ENCODE data around the gene KRTAP9-6. TPM values are rescaled to one million over a fixed set of nuclear protein-coding genes. Genes with fewer than 3 reads are reported as not detected.

KRTAP9-6 gene
- total RNA-seq, 1 experiment from 2014 or later = not detected

- BruUV-seq (replicated peaks) = no TSS peak
- Histone ChIP-seq H3K4me3 (ENCODE audit: low read depth, low read length, poor library complexity, severe bottlenecking) (no peak overlapping the region), H3K27me3 (replicated peaks; ENCODE audit: insufficient read depth, low read depth, low read length, poor library complexity) (no peaks in the 10 kb centered on the region), H3K9me3 (ENCODE audit: low read depth, low read length, poor library complexity, severe bottlenecking) (no peaks in the 10 kb centered on the region), H3K36me3 (ENCODE audit: insufficient read depth, low read length, poor library complexity, severe bottlenecking) (no peaks in the 10 kb centered on the region), H3K4me1 (ENCODE audit: insufficient read depth, low read length, poor library complexity, severe bottlenecking) (no peaks in the 10 kb centered on the region), H3K27ac (ENCODE audit: low read depth, low read length, poor library complexity, severe bottlenecking) (no peak overlapping the region)
- CTCF ChIA-PET = no interaction called here
- POLR2A ChIA-PET (ENCODE audit: low non-redundant PET) = no interaction called here
- DNase-seq (ENCODE audit: low spot score) = no peak
- intact Hi-C loops (cut with micrococcal nuclease; ENCODE audit: unreplicated experiment) = no loop called here
- TF ChIP-seq CTCF (conservative IDR thresholded peaks at IDR 0.05; ENCODE audit: low read depth, low read length) (no peak), EZH2 (IDR thresholded peaks at IDR 0.05; ENCODE audit: borderline replicate concordance, low read depth, low read length, poor library complexity, severe bottlenecking) (no peak)
Observed at GRCh38 chr17:41302981-41303380, 37.8 kb downstream of the KRTAP9-6 start.

- H3K9me3 ChIP-seq (ENCODE audit: low read depth, low read length, poor library complexity, severe bottlenecking) = no peaks in the 10 kb centered on the region
- H3K4me3 ChIP-seq (ENCODE audit: low read depth, low read length, poor library complexity, severe bottlenecking) = no peak overlapping the region
- TF ChIP-seq CTCF (conservative IDR thresholded peaks at IDR 0.05; ENCODE audit: low read depth, low read length) = no peak
- no peak for TF ChIP-seq EZH2 (IDR thresholded peaks at IDR 0.05; ENCODE audit: borderline replicate concordance, low read depth, low read length, poor library complexity, severe bottlenecking)
- no peak for DNase-seq (ENCODE audit: low spot score)
- no peaks in the 10 kb centered on the region for H3K27me3 ChIP-seq (replicated peaks; ENCODE audit: insufficient read depth, low read depth, low read length, poor library complexity)
- no peaks in the 10 kb centered on the region for H3K4me1 ChIP-seq (ENCODE audit: insufficient read depth, low read length, poor library complexity, severe bottlenecking)
- intact Hi-C loops (cut with micrococcal nuclease; ENCODE audit: unreplicated experiment) = no loop called here
- no peaks in the 10 kb centered on the region for H3K36me3 ChIP-seq (ENCODE audit: insufficient read depth, low read length, poor library complexity, severe bottlenecking)
- POLR2A ChIA-PET (ENCODE audit: low non-redundant PET) = no interaction called here
- CTCF ChIA-PET = no interaction called here
- BruUV-seq (replicated peaks) = no TSS peak
- H3K27ac ChIP-seq (ENCODE audit: low read depth, low read length, poor library complexity, severe bottlenecking) = no peak overlapping the region
Observed at GRCh38 chr17:41304091-41304490, 38.9 kb downstream of the KRTAP9-6 start.

- no peaks in the 10 kb centered on the region for H3K27me3 ChIP-seq (replicated peaks; ENCODE audit: insufficient read depth, low read depth, low read length, poor library complexity)
- H3K27ac ChIP-seq (ENCODE audit: low read depth, low read length, poor library complexity, severe bottlenecking) = no peak overlapping the region
- no TSS peak for BruUV-seq (replicated peaks)
- ChIA-PET CTCF (no interaction called here), POLR2A (ENCODE audit: low non-redundant PET) (no interaction called here)
- no peak overlapping the region for H3K4me3 ChIP-seq (ENCODE audit: low read depth, low read length, poor library complexity, severe bottlenecking)
- no peaks in the 10 kb centered on the region for H3K9me3 ChIP-seq (ENCODE audit: low read depth, low read length, poor library complexity, severe bottlenecking)
- intact Hi-C loops (cut with micrococcal nuclease; ENCODE audit: unreplicated experiment) = no loop called here
- no peaks in the 10 kb centered on the region for H3K4me1 ChIP-seq (ENCODE audit: insufficient read depth, low read length, poor library complexity, severe bottlenecking)
- TF ChIP-seq EZH2 (IDR thresholded peaks at IDR 0.05; ENCODE audit: borderline replicate concordance, low read depth, low read length, poor library complexity, severe bottlenecking) (no peak), CTCF (conservative IDR thresholded peaks at IDR 0.05; ENCODE audit: low read depth, low read length) (no peak)
- no peaks in the 10 kb centered on the region for H3K36me3 ChIP-seq (ENCODE audit: insufficient read depth, low read length, poor library complexity, severe bottlenecking)
- DNase-seq (ENCODE audit: low spot score) = no peak
Observed at GRCh38 chr17:41307647-41308046, 42.5 kb downstream of the KRTAP9-6 start.
